GM23248 (cell line): ENCODE measurements around the gene NAXE.

ENCODE experiments used
- EZH2 ChIP-seq: fragments of 200-600 bp; sonication (generic); IDR thresholded peaks from 2 replicates; pipeline ENCODE4 v1.6.1; 2018; ENCODE audit warnings: antibody characterized with exemption, mild to moderate bottlenecking; ENCODE audit not compliant: insufficient read depth, poor library complexity, severe bottlenecking
- EZH2phosphoT487 ChIP-seq: fragments of 200-600 bp; sonication (generic); IDR thresholded peaks from 2 replicates; pipeline ENCODE4 v1.6.1; 2018; ENCODE audit warnings: antibody characterized with exemption, moderate library complexity, mild to moderate bottlenecking, low read depth; ENCODE audit not compliant: insufficient read depth

DNA sequence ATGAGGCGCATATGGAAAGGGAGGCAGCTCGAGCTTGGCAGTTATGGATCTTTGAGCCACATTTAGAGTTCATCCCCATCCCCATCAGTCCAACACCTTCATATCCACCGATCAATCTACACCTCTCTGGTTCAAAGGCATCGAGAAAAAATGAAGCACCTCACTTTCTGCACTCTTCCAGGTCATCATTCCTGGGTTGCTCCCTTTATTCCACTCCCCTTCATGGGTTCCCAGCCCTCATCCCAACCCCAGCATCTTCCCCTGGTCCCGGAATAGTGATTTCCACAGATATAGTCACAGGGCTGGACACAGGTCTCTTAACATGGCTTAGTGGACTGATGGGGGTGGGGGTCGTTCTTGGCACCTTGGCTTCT lies 28.0 kb downstream of the NAXE start:
- TF ChIP-seq EZH2phosphoT487 (no peak), EZH2 (no peak)
